ENCODE measurements around the gene VPS33B.

The VPS33B gene

GRCh38 chr15:91061997-91062396 lies 39.6 kb upstream of the VPS33B start:
- TF ChIP-seq CTCF (IDR thresholded peaks at IDR 0.05; ENCODE audit: insufficient read depth, low read depth, low read length, missing control alignments): no peak
- no peak overlapping the region for H3K4me3 ChIP-seq (ENCODE audit: low read depth, low read length)

GRCh38 chr15:91061230-91061629 lies 38.8 kb upstream of the VPS33B start:
- no peak for TF ChIP-seq CTCF (IDR thresholded peaks at IDR 0.05; ENCODE audit: insufficient read depth, low read depth, low read length, missing control alignments)
- DNase-seq (ENCODE audit: low read depth): no peak
- H3K4me3 ChIP-seq (ENCODE audit: low read depth, low read length): no peak overlapping the region

More at GRCh38 chr15:91061997-91062396, 39.6 kb upstream of the VPS33B start:
- DNase-seq (ENCODE audit: low read depth): no peak

- peak; percentile 80 for TF ChIP-seq CTCF (IDR thresholded peaks at IDR 0.05; ENCODE audit: insufficient read depth, low read depth, low read length, missing control alignments)
- DNase-seq (ENCODE audit: low read depth): peak; percentile 57
- H3K4me3 ChIP-seq (ENCODE audit: low read depth, low read length): no peak overlapping the region
Observed at GRCh38 chr15:91055548-91056331, 33.3 kb upstream of the VPS33B start.

GRCh38 chr15:91054816-91055215 lies 32.4 kb upstream of the VPS33B start:
- no peak for TF ChIP-seq CTCF (IDR thresholded peaks at IDR 0.05; ENCODE audit: insufficient read depth, low read depth, low read length, missing control alignments)
- DNase-seq (ENCODE audit: low read depth): no peak
- no peak overlapping the region for H3K4me3 ChIP-seq (ENCODE audit: low read depth, low read length)

GRCh38 chr15:91051248-91051647 lies 28.9 kb upstream of the VPS33B start:
- no peak for DNase-seq (ENCODE audit: low read depth)
- TF ChIP-seq CTCF (IDR thresholded peaks at IDR 0.05; ENCODE audit: insufficient read depth, low read depth, low read length, missing control alignments): no peak
- H3K4me3 ChIP-seq (ENCODE audit: low read depth, low read length): no peak overlapping the region

GRCh38 chr15:91050128-91050455 lies 27.7 kb upstream of the VPS33B start:
- no peak overlapping the region for H3K4me3 ChIP-seq (ENCODE audit: low read depth, low read length)
- no peak for DNase-seq (ENCODE audit: low read depth)
- no peak for TF ChIP-seq CTCF (IDR thresholded peaks at IDR 0.05; ENCODE audit: insufficient read depth, low read depth, low read length, missing control alignments)

All from GM12865 (cell line).